GM23338 (cell line): ENCODE measurements around the gene SLC38A10.

Source experiments
- CREB1 ChIP-seq: fragments of 250-450 bp; sonication (Bioruptor Pico); IDR thresholded peaks from 2 replicates; pipeline ENCODE4 v1.5.0; 2020; ENCODE audit warnings: low read depth, mild to moderate bottlenecking, moderate library complexity
- EZH2 ChIP-seq: fragments of 200-600 bp; sonication (generic); IDR thresholded peaks from one replicate; pipeline ENCODE4 v1.8.0; 2017; ENCODE audit warnings: antibody characterized with exemption, mild to moderate bottlenecking, low read depth; ENCODE audit not compliant: unreplicated experiment
- TF ChIP-seq, protein P1 (sequence below): IDR thresholded peaks from one replicate; pipeline ENCODE4 v1.6.1; 2018; ENCODE audit warnings: antibody characterized with exemption; ENCODE audit not compliant: unreplicated experiment

DNA sequence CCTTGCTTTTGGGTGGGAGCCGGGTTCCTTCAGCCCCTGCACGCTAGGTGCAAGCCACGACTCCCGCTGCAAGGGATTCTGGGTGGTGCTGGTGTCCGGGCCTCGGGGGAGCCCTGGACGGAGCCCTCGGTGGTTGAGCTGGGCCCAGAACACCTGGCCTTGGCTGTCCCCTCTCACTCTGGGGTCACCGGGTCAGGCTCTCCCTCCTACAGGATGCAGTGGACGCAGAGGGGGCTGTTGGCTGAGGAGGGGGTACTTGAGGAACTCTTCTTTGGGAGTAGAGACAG lies 27.9 kb upstream of the SLC38A10 start:
- TF ChIP-seq, protein P1, sequence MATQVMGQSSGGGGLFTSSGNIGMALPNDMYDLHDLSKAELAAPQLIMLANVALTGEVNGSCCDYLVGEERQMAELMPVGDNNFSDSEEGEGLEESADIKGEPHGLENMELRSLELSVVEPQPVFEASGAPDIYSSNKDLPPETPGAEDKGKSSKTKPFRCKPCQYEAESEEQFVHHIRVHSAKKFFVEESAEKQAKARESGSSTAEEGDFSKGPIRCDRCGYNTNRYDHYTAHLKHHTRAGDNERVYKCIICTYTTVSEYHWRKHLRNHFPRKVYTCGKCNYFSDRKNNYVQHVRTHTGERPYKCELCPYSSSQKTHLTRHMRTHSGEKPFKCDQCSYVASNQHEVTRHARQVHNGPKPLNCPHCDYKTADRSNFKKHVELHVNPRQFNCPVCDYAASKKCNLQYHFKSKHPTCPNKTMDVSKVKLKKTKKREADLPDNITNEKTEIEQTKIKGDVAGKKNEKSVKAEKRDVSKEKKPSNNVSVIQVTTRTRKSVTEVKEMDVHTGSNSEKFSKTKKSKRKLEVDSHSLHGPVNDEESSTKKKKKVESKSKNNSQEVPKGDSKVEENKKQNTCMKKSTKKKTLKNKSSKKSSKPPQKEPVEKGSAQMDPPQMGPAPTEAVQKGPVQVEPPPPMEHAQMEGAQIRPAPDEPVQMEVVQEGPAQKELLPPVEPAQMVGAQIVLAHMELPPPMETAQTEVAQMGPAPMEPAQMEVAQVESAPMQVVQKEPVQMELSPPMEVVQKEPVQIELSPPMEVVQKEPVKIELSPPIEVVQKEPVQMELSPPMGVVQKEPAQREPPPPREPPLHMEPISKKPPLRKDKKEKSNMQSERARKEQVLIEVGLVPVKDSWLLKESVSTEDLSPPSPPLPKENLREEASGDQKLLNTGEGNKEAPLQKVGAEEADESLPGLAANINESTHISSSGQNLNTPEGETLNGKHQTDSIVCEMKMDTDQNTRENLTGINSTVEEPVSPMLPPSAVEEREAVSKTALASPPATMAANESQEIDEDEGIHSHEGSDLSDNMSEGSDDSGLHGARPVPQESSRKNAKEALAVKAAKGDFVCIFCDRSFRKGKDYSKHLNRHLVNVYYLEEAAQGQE = no peak
- no peak for TF ChIP-seq CREB1
- TF ChIP-seq EZH2 = no peak
